GM18498 (cell line): ENCODE results near the gene RGS10.
A peak's percentile ranks its signal among the peaks of the same experiment; 100 is the strongest.
"Not testable (repeated sequence)": the region's sequence is repeated elsewhere in the genome, so short reads cannot be mapped to it uniquely, and the experiment has no call there.

Source experiments
- ATAC-seq: cut with Tn5 transposase; IDR thresholded peaks from one replicate; pipeline ENCODE4 v1.9.1; 2021; ENCODE audit warnings: mild to moderate bottlenecking, moderate library complexity; ENCODE audit not compliant: unreplicated experiment

The RGS10 gene

DNA sequence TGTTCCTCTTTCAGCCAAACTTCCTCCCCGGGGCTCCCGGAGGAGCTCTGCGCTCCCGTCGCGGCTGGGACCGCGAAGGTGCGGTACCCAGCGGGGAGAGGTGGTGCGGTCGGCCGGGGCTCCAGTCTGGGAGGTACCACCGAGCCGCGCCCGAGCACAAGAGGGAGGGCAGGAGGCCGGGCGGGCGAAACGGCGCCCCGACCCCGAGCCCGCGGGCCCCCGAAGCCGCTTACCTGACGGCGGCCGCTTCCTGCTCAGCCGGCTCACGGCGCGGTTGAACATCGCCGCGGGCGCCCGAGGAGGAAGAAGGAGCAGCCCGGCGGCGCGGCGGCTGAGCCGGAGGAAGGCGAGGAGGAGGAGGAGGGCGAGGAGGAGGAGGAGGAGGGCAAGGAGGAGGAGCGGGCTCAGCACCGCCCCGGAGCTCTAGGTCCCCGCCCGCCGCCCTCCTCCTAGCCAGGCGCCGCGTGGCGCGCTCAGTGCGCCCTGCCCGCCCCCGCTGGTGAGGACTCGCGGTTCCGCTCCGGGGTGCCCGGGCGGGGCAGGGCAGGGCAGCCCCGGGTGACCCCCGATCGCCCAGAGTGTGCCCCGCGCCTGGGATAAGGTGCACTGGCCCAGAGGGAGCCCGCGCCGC lies at the start of gene RGS10:
Gene RGS10 (minus strand): TSS at position 363 of the 631 bp plus-strand sequence. CDS start 81 bp downstream, at position 282.
- peak; percentile 81 for ATAC-seq

DNA sequence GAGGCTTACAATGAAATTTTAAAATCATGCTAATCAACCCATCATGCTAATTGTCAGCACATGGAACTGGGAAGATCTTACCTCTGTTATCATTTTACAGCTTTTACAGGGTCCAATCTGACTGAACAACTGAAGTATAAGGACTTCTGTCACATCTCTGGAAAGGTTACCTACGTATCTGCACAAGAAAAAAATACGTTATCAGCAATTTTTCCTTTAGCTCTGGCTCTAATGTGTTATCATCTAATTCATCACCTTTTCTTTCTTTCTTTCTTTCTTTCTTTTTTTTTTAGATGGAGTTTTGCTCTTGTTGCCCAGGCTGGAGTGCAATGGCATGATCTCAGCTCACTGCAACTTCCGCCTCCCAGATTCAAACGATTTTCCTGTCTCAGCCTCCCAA lies 45.6 kb upstream of the RGS10 start:
- ATAC-seq: no peak

DNA sequence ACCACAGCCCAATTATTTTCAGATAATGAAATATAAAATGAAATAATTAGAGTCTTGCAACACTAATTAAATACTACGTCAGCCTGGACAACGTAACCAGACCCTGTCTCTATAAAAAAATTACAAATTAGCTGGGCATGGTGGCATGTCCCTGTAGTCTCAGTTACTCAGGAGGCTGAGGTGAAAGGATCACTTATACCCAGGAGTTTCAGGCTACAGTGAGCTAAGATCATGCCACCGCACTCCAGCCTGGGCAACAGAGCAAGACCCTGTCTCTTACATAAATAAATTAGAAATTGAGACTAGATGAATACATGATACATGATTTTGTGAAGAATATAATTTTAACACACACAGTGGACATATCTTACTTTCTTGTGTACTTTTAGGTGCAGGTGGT lies 35.8 kb upstream of the RGS10 start:
- no peak for ATAC-seq

DNA sequence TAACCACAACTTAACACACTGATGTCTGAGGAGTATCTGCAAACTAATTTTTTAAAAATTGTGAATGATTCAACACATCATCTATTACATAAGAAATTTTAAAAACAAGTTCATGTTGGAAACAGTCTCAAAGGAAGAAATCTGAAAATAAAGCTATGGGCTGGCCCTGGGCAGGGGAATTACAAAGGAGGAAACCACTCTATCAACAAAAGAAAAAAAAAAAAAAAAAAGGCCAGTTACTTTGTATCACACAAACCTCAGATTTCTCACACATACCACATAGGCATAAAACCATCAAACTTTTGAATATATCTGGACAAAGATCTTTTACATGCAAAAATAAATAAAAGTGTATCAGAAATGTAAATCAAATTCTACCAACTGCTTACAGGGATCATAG lies 33.5 kb upstream of the RGS10 start:
- no peak for ATAC-seq

DNA sequence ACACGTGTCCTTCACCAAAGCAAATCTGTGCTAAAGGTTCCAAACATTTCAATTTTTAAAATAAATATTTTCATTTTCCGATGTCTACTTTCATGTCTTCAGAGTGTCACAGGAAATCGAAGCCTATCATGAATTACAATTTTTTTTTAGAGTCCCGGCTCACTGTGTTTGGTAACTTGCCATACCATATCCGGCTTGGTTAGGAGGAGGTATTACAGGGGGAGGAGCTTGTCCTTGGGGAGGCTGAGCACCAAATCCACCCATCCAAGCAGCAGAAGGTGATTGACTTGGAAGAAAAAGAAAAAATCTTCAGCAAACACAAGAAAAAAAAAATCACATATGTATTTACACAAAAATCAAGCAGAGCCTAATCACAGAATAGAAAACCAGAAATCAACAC lies 33.0 kb upstream of the RGS10 start:
- ATAC-seq: no peak

DNA sequence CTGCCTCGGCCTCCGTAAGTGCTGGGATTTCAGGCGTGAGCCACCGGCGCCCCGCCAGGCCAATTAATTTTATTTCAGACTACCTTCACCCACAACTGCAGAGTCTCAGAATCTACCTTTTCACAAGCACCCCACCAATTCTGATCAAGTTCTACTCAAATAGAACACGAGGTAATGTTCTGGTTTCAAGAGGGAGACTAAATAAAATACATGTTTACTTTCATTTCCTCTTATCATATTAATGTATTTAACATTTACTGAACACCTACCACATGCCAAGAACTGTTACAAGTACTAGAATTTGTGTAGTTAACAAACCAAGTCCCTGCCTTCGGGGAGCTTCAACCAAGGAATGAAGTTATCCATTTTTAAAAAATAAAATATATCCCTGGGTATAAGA lies 25.5 kb upstream of the RGS10 start:
- ATAC-seq: no peak

GRCh38 chr10:119562097-119562496 lies 19.6 kb upstream of the RGS10 start:
- ATAC-seq: no peak

DNA sequence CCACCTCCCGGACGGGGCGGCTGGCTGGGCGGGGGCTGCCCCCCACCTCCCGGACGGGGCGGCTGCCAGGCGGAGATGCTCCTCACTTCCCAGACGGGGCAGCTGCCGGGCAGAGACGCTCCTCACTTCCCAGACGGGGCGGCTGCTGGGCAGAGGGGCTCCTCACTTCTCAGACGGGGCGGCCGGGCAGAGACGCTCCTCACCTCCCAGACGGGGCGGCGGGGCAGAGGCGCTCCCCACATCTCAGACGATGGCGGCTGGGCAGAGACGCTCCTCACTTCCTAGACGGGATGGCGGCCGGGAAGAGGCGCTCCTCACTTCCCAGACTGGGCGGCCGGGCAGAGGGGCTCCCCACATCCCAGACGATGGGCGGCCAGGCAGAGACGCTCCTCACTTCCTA lies 17.0 kb upstream of the RGS10 start:
- ATAC-seq: not testable (repeated sequence)

DNA sequence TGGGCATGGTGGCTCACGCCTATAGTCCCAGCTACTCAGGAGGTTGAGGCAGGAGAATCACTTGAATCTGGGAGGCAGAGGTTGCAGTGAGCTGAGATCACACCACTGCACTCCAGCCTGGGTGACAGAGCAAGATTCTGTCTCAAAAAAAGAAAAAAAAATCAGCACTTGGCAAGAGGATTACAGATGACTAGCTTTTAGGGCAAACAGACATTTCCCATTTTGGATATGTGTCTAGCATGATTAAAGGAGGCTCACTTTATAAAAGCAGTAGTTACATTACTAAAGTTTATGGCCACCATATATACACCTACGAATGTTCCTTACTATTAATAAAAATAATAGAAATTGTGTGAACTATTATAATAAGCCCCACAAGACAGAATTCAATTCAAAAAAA lies 13.6 kb upstream of the RGS10 start:
- ATAC-seq: not testable (repeated sequence)

DNA sequence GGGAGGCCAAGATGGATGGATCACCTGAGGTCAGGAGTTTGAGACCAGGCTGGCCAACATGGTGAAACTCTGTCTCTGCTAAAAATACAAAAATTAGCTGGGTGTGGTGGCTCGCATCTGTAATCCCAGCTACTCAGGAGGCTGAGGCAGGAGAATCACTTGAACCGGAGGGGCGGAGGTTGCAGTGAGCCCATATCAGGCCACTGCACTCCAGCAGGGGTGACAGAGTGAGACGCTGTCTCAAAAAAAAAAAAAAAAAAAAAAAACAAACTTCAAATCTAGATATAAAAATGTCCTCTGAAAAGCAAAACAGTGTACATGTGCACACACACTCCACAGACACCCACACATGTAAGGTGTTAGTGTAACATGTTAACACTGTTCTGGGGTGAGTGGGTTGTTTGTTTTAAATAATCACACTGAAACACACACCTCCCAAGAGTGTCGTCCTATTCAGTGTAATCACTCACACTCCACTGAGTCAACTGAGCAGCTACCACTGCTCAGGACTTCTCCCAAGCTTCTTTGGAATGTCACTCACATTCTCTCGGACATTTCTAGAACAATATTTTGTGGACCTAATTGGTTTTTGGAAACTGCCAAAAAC lies 12.8 kb upstream of the RGS10 start:
- ATAC-seq: no peak

- ATAC-seq: no peak
These were observed 8.3 kb upstream of the RGS10 start for GRCh38 chr10:119550827-119551226.

- no peak for ATAC-seq
These were observed 6.9 kb upstream of the RGS10 start for GRCh38 chr10:119549247-119549999.

DNA sequence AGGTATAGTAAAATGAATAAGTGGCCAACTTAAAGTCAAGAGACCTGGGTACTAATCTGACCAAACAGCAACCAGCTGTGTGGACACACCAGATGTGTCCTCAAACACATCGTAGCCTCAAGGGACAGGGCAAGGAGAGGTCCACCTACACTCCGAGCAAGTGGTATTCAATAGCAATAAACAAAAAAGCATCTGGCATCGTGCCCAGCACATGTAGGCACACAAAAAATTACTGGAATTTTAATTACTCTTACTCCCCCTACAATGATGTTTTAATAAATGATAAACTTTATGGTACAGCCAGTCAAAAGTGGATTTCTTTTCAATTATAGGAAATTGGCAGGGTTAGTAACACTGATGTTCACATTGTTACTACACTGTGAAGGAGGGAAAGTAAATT lies 3.5 kb upstream of the RGS10 start:
- no peak for ATAC-seq

DNA sequence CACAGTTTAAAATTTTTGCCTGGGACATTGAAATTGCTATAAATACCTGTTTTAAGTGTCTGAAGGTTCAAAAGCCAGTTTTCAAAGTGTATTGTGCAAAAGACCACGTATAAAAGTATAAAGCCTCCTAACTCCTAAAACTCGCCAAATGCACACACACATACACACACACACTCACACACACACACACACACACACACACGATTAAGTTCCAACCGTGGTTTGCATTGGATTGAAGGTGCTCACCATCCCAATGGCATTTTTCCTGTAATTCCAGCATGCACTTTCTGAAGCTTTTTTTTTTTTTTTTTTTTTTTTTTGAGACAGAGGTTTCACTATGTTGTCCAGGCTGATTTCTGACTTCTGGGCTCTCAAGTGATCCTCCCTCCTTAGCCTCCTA lies 2.8 kb upstream of the RGS10 start:
- no peak for ATAC-seq

DNA sequence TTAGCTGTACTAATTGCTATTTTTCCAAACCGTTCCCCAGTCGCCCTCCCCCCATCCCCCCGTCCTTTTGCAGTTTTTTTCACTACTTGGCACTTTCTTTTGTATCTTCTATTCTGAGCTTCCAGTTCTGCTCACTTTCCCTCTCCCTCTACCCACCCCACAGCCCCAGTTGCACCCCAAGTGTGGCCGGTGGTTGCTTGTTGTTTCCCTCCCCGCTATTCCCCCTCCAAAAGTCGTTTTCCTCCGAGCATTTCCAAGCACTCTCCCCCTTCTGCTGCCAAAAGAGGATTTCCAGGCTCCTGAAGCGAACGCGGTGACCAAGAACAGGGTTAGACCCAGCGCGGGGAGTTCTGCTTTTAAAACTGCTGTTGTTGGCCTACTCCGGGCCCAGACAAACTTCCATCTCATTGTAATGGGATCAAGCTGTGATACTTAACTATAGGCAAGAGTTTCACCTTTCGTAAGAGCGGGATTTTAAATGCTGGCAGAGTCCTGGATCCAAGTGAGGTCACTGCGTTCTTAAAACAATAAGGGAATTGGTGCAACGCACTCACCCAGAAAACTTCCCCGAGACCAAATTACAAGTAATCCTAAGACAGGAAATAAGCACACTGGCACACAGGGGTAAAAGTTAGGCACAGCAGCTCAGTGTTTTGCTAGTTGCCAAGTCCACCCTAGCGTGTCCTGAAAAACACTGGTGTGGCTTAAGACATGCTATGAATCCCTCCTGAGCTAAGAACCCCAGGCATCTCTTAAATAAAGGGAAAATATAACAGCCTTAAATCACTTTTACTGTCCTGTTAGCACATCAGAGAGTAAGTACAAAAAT lies 1.5 kb upstream of the RGS10 start:
- ATAC-seq: no peak

GRCh38 chr10:119542988-119543813 lies 682 bp upstream of the RGS10 start:
- peak; percentile 46 for ATAC-seq

GRCh38 chr10:119541459-119542356 lies 811 bp downstream of the RGS10 start:
- peak; percentile 18 for ATAC-seq

- ATAC-seq: no peak
These were observed 1.5 kb downstream of the RGS10 start for GRCh38 chr10:119541046-119541445.

DNA sequence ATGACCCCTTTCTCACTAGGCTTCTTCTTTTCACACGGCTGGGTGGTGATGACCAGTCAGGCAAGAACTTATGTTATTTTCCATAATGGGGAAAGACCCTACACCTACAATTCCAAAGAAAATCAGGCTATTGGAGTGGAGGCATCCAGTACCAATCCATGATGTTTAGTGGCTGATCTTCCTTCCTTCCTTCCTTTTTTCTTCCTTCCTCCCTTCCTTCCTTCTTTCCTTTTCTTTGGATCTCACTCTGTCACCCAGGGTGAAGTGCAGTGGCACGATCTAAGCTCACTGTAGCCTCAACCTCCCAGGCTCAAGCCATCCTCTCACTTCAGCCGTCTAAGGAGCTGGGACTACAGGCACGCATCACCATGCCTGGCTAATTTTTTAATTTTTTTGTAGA lies 2.5 kb downstream of the RGS10 start:
- ATAC-seq: no peak
